ENCODE data around the gene APLNR. TPM values are rescaled to one million over a fixed set of nuclear protein-coding genes. Genes with fewer than 3 reads are reported as not detected.
A peak's percentile ranks its signal among the peaks of the same experiment; 100 is the strongest.

The APLNR gene
- total RNA-seq, 3 donors from 2014 or later: 2.4 to 5.7 (median 2.8) TPM

DNA sequence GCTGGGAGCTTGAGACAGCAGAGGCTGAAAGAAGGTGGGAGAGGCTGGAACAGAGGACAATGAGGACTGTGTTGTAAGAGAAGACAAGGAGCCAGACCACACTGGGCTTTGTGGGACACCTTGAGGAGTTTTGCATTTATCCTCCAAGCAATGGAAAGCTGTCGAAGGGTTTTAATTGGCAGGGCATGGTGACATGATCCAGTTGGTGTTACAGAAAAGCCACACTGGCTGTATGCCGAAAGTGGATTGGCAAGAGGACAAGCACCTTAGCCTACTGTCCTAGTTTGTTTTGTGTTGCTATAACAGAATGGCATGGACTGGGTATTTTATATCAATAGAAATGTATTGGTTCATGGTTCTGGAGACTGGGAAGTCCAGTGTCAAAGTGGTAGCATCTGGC is 14.0 kb upstream of the APLNR start:
- no peaks in the 10 kb centered on the region for H3K36me3 ChIP-seq (ENCODE audit: low read depth)
- H3K4me3 ChIP-seq: no peak overlapping the region
- no peaks in the 10 kb centered on the region for H3K9me3 ChIP-seq
- TF ChIP-seq, protein P1, sequence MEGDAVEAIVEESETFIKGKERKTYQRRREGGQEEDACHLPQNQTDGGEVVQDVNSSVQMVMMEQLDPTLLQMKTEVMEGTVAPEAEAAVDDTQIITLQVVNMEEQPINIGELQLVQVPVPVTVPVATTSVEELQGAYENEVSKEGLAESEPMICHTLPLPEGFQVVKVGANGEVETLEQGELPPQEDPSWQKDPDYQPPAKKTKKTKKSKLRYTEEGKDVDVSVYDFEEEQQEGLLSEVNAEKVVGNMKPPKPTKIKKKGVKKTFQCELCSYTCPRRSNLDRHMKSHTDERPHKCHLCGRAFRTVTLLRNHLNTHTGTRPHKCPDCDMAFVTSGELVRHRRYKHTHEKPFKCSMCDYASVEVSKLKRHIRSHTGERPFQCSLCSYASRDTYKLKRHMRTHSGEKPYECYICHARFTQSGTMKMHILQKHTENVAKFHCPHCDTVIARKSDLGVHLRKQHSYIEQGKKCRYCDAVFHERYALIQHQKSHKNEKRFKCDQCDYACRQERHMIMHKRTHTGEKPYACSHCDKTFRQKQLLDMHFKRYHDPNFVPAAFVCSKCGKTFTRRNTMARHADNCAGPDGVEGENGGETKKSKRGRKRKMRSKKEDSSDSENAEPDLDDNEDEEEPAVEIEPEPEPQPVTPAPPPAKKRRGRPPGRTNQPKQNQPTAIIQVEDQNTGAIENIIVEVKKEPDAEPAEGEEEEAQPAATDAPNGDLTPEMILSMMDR (IDR thresholded peaks at IDR 0.05): no peak
- no peaks in the 10 kb centered on the region for H3K4me1 ChIP-seq (ENCODE audit: low read depth)
- intact Hi-C loops (cut with DNase I, micrococcal nuclease): loop anchor here (5.0 to 10.0 kb wide), 2 partner anchors 406 to 409 kb away; no protein-coding TSS in a partner anchor
- DNase-seq: no peak
- no peak for ATAC-seq

DNA sequence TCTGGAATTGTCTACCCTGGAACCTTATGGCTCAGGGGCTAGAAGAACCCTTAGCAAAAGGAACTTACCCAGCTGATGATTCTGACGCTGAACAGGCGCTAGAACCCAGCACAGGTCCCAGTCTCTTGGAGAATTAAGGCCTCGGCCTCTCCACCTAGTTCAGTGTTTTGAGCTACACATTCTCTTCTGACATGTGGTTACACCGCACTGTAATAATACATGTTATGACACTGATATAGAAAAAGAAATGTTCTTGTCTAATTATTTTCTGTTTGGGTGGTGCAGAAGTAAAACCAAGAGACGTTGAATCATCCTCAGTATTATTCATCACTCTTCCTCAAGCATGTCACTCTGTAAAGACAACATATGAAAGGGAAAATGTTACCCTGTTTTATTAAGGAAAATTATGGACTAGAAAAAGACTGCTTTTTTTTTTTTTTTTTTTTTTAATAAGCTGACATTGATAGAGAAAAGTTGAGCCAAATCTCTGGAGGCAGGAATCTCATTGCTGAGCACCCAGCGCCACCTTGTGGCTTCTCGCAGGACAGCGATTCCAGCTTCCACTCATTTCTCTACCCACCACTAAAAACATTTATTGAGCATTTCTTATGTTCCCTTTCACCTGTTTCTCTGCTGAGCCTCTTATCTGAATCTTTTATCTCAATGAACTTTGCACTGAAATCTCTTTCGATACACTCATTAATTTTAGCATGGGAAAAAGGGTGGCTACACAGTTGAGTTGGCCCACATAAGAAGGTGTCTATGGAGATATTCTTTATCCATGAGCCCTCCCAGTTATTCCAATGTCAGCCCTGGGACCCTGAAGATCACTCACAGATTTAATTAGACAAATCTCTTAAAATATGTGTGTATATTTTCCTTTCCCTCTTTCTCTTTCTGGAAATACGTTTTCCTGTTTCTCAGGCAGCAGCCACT is 12.6 kb upstream of the APLNR start:
- no peak overlapping the region for H3K4me3 ChIP-seq
- TF ChIP-seq, protein P1 (IDR thresholded peaks at IDR 0.05): peak; percentile 50
- H3K4me1 ChIP-seq (ENCODE audit: low read depth): no peaks in the 10 kb centered on the region
- intact Hi-C loops (cut with DNase I, micrococcal nuclease): loop anchor here (5.0 to 10.0 kb wide), 4 partner anchors 115 to 407 kb away; no protein-coding TSS in a partner anchor
- DNase-seq (peak; percentile 63 to 88 (median 84)), ATAC-seq (peak; percentile 90)
- no peaks in the 10 kb centered on the region for H3K9me3 ChIP-seq
- H3K36me3 ChIP-seq (ENCODE audit: low read depth): no peaks in the 10 kb centered on the region

DNA sequence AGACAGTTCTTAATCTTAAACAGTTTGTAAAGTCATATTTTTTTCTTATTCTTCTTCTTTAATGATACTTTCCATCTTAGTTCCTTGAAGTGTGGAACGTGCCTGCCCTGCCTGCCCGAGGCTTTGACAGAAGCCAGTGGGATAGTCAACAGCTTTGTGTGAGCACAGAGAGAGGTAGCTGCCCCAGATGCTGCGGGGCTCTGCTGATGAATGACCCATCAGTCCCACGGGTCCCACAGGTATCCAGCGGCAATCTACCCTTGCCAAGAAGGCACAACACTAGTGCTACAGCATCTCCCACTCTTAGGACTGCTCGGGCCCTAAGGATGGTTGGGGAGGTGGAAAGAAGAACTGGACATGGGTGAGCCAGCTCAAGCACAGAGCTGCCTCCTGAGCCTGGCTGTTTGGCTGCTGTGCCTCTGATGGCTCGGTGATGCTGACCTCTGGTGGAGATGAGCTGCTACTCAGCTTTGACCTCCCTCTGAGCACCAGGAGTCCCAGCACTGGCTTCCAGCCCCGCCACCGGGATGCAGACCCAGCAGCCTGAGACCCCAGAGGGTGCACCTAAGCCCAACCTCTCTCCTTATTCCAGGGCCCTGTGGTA is 11.8 kb upstream of the APLNR start:
- Histone ChIP-seq H3K4me3 (no peak overlapping the region), H3K4me1 (ENCODE audit: low read depth) (no peaks in the 10 kb centered on the region), H3K9me3 (no peaks in the 10 kb centered on the region), H3K36me3 (ENCODE audit: low read depth) (no peaks in the 10 kb centered on the region)
- DNase-seq: peak; percentile 63 to 77 (median 67)
- peak; percentile 92 for ATAC-seq
- TF ChIP-seq, protein P1 (IDR thresholded peaks at IDR 0.05): peak; percentile 31
- intact Hi-C loops (cut with DNase I, micrococcal nuclease): loop anchor here (5.0 to 10.0 kb wide), 2 partner anchors 114 to 117 kb away; no protein-coding TSS in a partner anchor

DNA sequence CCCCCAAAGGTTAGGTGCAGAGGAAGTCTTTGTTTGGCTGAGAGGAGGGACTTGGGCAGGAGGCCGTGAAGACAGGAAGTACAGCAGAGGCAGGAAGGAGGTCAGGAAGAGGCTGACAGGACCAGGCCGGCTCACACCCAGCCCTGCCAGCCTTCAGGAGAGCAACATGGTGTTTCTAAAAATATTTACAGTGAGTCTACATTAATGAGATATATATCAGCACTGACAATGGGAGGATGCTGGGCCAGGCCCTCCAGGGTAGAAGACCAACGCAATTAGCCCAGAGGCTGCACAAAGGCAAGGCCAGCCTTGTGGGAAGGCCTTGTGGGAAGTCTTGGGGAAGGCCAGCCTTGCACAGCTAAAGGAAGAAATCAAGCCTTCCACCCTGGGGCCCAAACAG is 7.9 kb upstream of the APLNR start:
- TF ChIP-seq, protein P1 (IDR thresholded peaks at IDR 0.05): no peak
- intact Hi-C loops (cut with DNase I, micrococcal nuclease): loop anchor here (5.0 to 10.0 kb wide), 2 partner anchors 110 to 113 kb away; no protein-coding TSS in a partner anchor
- no peak for DNase-seq
- Histone ChIP-seq H3K4me1 (ENCODE audit: low read depth) (no peaks in the 10 kb centered on the region), H3K4me3 (no peak overlapping the region), H3K9me3 (no peaks in the 10 kb centered on the region), H3K36me3 (ENCODE audit: low read depth) (no peaks in the 10 kb centered on the region)
- no peak for ATAC-seq

DNA sequence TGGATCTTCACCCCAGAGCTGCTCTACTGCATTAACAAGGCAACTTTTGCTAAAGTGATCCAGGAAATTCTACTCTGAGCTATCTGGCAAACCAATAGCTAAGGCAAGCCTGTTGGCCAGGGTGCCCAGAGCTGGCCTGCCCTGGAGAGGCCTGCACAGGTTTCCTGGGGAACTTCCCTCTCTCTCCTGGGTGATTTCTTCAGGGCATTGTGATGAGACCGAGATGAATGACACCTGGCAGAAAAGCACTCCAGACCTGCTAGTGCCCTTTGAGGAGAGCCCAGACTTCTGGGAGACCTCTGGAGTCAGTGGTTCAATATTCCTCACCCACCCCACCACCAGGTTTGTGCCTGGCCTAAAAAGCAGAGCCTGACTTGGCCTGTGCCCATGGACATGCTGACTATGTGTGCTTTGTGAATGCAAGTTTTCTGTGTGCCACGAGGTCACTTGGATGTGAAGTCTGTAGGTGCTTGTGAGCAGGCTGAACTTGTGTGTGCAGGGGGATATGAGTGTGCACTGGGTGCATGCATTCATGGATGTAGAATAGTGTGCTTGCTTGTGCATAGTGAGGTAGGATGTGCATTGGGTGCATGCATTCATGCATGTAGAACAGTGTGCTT is 4.4 kb upstream of the APLNR start:
- Histone ChIP-seq H3K36me3 (ENCODE audit: low read depth) (no peaks in the 10 kb centered on the region), H3K4me3 (no peak overlapping the region), H3K9me3 (no peaks in the 10 kb centered on the region), H3K4me1 (ENCODE audit: low read depth) (no peaks in the 10 kb centered on the region)
- DNase-seq: no peak
- intact Hi-C loops (cut with DNase I, micrococcal nuclease): loop anchor here in 1 of 2 donors (10.0 kb wide), 1 partner anchor 107 kb away; no protein-coding TSS in a partner anchor
- no peak for ATAC-seq
- TF ChIP-seq, protein P1 (IDR thresholded peaks at IDR 0.05): no peak

Data from mucosa of descending colon (tissue), 3 donors.